Stimulated activated CD4-positive, alpha-beta T cell treated with anti-CD3 and anti-CD28 coated beads, Interleukin-15, amount 100 ng/mL, for 48 hours (primary cell): ENCODE data around the gene CRHR2.
"Not testable (repeated sequence)": the region's sequence is repeated elsewhere in the genome, so short reads cannot be mapped to it uniquely, and the experiment has no call there.

ENCODE experiments used
- DNase-seq, 2 donors: peaks; one replicate each; pipeline ENCODE4 v3.0.0-alpha.2; 2020; ENCODE audit warnings: low read depth in 2 of 2

CRHR2 gene

DNA sequence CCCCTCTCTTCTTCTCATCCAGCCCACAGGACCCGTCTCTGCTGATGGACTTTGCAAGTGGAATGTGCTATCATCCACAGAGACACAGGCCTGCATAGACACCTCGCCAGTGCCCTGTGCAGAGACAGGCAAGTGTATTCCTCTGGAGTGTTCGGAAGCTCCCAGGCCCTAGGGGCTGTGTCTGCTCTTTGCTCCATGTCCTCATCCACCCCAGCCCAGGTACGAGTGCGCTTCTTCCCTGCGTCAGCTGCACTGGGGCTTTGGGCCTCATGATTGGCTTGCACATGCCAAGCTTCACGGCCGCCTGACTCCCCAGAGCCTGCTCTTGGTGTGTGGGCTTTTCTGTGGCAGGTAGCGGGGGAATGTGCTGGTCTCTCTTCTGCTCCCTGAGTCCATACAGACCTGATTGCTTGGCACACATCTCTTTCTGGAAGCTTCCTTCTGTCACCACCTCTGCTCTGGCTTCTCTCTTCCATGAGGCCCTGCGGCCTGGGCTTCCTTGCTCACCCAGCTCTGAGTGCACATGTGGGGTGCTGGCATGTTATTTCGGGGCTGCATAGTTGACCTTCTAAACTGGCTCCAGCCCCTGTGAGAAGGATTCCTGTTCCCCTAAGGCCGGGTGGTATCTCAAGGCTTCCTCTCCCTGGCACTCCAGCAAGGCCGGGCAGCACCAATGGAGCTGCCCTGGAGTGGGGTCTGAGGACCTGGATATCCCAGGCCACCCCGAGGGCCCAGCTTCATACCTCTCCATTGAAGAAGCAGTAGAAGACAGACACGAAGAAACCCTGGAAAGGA, 27.8 kb downstream of the CRHR2 start:
- DNase-seq = no peak

- no peak for DNase-seq
These were observed 29.3 kb downstream of the CRHR2 start for GRCh38 chr7:30652698-30653641.

DNA sequence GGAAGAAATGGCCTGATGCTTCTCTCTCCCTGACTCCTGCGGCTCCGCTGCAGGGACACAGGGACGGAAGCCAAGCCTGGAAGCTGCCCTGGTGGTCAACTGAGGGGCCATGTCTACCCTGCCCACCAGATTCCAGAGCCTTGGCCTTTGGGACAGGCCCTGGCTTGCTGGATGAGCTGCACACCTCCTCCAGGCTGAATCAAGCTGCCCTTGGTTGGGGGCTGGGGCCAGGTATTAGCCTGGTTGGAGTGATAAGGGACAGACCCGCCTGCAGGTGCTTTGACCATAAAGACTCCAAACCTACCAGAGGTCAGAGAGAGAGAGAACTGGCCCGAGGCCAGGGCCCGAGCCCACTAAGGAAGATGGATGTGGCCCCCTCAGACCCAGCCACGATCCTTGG, 30.1 kb downstream of the CRHR2 start:
- no peak for DNase-seq

DNA sequence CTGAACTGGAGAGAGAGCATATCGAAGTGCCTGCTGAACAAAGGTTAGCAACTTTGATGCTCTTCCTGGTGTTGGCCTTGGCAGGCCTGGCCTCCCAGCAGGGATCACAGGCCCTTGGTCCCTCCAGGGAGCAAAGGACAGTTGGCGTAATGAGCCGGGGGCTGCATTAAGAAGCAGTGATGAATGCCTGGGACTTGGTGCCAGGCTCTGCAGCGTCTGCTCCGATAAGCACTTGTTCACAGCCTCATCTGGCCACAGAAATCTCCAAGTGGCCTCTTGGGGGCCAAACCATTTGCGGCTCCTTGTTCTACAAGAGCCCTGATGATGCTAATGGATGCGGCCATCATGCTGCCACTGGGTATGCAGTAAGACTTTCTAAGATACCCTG, 31.8 kb downstream of the CRHR2 start:
- no peak for DNase-seq

DNA sequence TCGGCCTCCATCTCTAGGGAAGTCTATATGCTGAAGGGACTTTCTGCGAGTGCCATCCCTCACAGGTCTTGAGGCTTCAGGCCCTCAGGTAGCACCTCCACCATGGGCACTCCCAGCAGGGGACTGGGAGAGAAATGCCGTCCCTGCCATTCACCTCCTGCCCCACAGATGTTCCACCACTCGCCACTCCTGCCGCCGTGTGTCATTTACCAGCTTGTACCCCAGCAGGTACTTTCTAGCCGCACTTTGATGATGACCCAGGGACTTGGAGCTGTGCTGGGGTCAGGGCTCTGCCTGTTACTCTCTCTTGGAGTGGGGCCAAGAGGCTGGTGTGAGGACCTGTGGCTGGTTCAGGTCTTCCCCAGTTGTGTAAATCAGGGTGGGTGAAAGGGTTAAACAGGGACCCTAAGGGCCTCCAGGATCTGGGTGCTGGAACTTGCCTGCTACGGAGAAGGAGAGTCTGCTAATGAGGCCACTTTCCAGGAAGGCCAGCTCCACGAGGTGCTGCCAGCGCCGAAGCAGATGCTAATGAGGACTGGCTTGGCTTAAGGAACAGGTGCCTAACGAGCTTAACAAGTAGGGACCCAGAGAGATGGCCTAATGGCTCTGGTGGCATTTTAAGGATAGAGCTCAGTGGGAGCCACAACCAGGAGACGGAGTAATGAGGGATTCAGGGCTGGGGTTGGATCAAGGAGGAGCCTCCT, 32.4 kb downstream of the CRHR2 start:
- DNase-seq = no peak

DNA sequence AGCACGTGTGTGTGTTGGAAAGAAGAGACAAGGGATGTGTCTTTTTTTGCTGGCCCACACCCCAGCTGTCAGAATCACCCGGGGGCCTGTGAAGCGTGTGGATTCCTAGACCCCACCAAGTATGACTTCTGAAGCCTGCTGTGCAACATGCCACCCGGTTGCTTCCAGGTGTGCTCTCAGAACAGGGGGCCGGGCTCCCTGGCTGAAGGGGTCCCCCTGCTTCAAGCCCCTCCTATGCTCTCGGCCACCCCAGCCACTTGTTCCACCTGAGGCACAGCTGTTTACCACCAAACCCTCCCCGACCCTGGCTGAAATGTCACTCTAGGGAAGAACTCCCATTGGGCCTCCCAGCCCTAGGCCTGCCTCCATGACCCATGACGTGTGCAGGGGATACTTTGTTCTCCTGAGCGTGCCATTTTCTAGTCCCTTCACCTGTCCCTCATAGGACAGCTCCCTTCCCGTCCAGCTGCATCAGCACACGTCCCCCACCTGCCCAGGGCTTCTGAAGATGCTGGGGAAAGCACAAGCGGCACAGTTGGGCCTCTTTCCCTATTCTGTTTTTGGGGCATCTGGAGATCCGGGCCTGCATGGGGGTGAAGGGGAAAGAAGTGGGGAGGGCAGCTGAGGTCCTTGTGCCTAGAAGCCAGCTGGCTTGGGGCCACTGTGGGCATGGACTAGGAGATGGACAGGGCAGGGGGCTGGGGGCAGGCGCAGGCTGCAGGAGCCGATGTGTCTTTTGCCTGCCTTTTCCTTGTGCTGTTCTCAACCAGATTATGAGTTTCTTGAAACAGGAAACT, 33.3 kb downstream of the CRHR2 start:
- no peak for DNase-seq

- no peak for DNase-seq
These were observed 34.5 kb downstream of the CRHR2 start for GRCh38 chr7:30647589-30648364.

GRCh38 chr7:30646154-30646553, 36.1 kb downstream of the CRHR2 start:
- DNase-seq = no peak

- no peak for DNase-seq
These were observed 36.6 kb downstream of the CRHR2 start for GRCh38 chr7:30645661-30646060.

DNA sequence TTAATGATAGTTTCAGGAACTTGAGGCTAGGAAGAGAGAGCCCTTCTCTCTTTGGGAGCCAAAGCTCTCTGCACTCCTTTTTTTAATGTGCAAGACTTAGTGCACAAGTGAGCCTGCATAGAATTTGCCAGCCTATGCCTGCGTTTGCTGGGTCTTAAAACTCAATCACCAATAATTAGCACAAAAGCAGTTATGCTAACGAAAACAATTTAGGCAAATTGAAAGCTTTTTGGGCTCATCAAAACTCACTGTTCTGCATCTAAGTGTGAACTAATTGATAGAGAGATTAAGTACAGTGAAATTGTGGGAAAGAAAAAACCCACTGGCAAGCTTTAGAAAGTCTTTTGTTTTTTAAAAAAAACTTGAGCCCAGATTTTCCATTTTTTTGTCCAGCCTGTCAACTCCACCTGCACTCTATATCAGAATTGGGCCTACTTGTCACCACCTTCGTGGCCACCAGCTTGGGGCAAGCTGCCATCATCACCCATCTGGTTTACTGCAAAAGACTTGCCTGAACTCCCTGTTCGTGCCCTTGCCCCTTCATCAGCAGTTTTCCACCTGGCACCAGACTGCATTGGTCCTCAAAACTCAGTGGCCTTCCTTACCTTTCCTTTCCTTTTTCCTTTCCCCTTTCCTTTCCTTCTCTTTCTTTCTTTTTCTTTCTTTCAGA, 37.8 kb downstream of the CRHR2 start:
- no peak for DNase-seq

GRCh38 chr7:30642789-30643188, 39.5 kb downstream of the CRHR2 start:
- DNase-seq = no peak

DNA sequence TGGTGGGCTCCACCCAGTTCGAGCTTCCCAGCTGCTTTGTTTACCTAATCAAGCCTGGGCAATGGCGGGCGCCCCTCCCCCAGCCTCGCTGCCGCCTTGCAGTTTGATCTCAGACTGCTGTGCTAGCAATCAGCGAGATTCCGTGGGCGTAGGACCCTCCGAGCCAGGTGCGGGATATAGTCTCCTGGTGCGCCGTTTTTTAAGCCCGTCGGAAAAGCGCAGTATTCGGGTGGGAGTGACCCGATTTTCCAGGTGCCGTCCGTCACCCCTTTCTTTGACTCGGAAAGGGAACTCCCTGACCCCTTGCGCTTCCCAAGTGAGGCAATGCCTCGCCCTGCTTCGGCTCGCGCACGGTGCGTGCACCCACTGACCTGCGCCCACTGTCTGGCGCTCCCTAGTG, 39.9 kb downstream of the CRHR2 start:
- DNase-seq = not testable (repeated sequence)

DNA sequence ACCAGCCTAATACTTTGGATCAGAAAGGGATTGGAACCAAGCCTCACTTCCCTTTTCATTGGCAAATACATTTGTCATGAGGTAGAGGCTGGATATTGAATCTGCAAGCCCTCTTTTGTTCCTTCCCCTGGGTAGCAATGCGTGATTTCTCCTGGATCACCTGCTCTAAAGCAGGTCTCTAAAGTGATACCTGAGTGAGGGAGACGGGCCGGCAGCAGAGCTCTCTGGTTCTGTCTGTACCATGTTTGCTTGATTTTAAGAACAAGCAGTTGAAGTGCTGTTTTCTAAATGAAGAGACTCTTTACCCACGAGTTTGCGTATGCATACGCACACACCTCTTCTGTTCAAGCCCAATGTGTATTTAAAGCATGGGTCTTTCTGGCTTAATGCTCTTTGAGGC, 46.5 kb downstream of the CRHR2 start:
- DNase-seq = no peak

GRCh38 chr7:30634634-30635201, 47.5 kb downstream of the CRHR2 start:
- no peak for DNase-seq

DNA sequence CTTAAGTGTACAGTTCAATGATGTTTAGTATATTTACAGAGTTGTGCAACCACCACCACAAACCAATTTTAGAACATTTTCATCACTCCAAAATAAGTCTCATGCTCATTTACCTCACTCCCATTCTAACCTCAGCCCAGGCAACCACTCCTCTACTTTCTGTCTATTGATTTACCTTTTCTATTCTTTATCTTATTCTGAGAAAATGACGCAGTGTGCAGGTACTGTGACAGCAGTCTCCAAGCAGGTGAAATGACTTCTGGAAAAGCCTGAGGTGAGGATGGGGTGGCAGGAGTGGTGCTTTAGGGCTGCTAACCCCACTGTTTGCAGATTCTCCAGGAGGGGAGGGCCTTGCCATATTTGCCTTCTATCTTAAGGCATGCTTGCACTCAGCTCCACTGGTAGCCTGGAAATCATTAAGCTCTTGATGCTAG, 48.0 kb downstream of the CRHR2 start:
- DNase-seq = no peak

DNA sequence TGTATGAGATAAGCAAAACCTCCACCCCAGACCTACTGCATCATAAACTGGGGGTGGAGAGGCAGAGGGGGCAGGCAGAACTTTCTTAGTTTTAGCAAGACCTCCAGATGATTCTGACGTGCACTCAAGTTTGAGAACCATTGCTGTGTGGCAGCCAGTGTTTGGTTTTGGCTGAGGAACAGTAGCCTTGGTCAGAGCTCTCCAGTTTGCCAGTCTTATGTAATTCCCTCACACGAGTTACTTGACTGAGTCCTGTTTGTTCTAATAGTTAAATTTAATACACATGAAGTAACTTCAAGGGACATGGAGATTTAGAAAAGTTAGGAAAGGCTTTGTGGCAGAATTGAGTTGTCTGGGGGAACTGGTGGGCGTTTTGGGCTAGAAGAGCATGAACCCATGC, 49.0 kb downstream of the CRHR2 start:
- DNase-seq = no peak

DNA sequence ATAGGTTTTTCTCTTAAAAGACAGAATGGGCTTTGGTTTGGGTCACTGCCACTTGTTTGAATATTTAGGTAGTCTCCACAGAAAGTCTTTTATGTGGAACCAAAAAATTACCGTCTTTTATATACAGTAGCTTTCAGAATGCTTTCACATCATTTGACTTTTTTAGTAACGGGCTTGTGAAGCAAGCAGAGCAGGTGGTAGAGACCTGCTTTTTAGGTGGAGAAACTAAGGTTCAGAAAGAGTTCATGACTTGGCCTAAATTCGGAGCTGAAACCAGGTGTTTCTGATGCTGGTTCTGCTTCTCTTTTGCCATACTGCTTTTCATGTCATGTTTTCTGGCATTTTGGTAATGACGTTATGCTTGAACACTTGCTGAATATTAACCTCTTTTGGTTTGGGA, 51.3 kb downstream of the CRHR2 start:
- DNase-seq = no peak

DNA sequence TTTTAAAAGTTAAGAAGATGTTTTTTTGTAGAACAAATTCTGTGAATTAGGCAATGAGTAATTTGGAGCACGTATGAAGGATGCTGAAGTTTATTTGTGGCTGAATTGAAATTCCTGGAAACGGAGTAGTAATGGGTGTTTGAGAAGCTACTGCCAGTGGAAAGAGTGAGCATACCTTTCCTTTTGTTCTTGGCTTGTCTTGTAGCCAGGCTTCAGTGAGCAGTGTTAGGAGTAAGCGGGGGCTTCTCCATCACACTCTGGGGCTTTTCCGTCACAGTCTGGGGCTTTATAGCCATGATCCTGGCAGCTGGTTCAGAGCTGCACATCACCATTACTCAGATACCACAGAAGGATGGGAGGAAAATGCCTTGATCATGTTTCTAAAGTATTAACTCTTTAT, 55.2 kb downstream of the CRHR2 start:
- no peak for DNase-seq

DNA sequence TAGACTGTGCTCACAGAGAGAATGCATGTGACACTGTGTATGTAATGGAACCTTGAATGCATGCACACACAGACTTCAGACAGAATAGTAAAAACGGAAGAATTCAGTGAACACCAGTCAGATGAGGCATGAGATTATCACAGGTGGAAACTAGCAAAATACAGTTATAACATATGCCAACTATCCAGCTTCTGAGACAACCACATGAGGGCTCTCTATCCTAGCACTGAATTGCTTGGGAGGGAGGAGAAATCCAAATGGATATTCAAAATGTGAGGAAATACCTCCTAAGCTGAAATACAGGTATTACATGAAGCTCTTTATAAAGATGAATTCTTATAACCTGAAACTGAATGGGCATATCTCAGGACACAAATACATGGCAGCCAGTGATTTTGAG, 57.0 kb downstream of the CRHR2 start:
- DNase-seq = no peak

DNA sequence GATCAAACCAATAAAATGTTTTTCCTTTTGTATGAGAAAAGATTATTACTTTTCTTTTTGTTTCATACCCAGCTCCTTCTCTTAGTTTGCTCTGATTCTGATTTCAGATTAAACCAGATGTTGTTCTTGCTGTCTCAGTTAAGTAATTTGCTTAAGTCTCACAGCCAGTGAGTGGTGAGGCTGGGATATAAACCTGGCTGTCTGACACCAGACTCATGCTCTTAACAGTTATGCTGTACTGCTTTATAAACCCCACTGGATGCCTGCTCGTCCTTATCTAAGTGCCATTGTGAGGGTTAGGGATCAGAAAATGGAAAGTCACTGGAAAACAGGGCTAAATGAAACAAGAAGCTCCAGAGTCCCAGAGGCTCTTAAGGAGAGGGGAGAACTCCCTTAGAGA, 63.3 kb downstream of the CRHR2 start:
- DNase-seq = no peak
